Small intestine (tissue), 7 donors: ENCODE measurements around the gene KRT7. TPM values are rescaled to one million over a fixed set of nuclear protein-coding genes. Genes with fewer than 3 reads are reported as not detected.

Source experiments
- DNase-seq, 2 donors: peaks; one replicate each; pipeline versions ENCODE4 v3.0.0 to v3.0.0-alpha.2; 2013
- FAIRE-seq: peaks from 2 replicates; lab custom pipeline; 2012; peaks lifted over from hg19 to GRCh38; lab: Jason Lieb, UNC
- H3K27ac ChIP-seq, 3 donors: one replicate each; pipeline ENCODE4 v1.5.1; 2013; ENCODE audit warnings: low read length in 2 of 3, mild to moderate bottlenecking in 2 of 3, control low read depth in 1 of 3, inconsistent platforms in 1 of 3, low read depth in 1 of 3, moderate library complexity in 1 of 3
- H3K27me3 ChIP-seq, 3 donors: one replicate each; pipeline ENCODE4 v1.6.1; 2013; ENCODE audit warnings: low read length in 3 of 3, inconsistent platforms in 1 of 3; ENCODE audit not compliant: control insufficient read depth in 3 of 3, insufficient read depth in 3 of 3
- H3K36me3 ChIP-seq, 3 donors: one replicate each; pipeline ENCODE4 v1.6.1; 2013; ENCODE audit warnings: low read length in 3 of 3, inconsistent platforms in 1 of 3, low read depth in 1 of 3, mild to moderate bottlenecking in 1 of 3, moderate library complexity in 1 of 3; ENCODE audit not compliant: control insufficient read depth in 3 of 3, insufficient read depth in 2 of 3
- H3K4me1 ChIP-seq, 3 donors: one replicate each; pipeline ENCODE4 v1.6.1; 2013; ENCODE audit warnings: low read length in 2 of 3, inconsistent platforms in 1 of 3, low read depth in 1 of 3, mild to moderate bottlenecking in 1 of 3, moderate library complexity in 1 of 3; ENCODE audit not compliant: control insufficient read depth in 3 of 3, insufficient read depth in 2 of 3
- H3K4me3 ChIP-seq, 3 donors: one replicate each; pipeline ENCODE4 v1.5.1; 2013; ENCODE audit warnings: low read length in 3 of 3, control low read depth in 1 of 3, inconsistent platforms in 1 of 3, low read depth in 1 of 3, mild to moderate bottlenecking in 1 of 3, moderate library complexity in 1 of 3
- H3K9me3 ChIP-seq, 2 donors: one replicate each; pipeline ENCODE4 v1.6.1; 2013; ENCODE audit warnings: low read depth in 1 of 2, low read length in 1 of 2; ENCODE audit not compliant: control insufficient read depth in 2 of 2, insufficient read depth in 1 of 2
- WGBS, 3 donors: extraction: QIAGEN DNeasy Blood & Tissue Kit; methylation state at CpG; one replicate each; pipeline ENCODE4 v1.1.7; 2013; 5-methylcytosine and 5-hydroxymethylcytosine counted together
- polyA plus RNA-seq, 4 donors: library from polyadenylated mRNA; stranded (reverse) in 3 of 4; unstranded in 1 of 4; fragments of 200-250 nt in 3 of 4; fragments of 120-200 nt in 1 of 4; gene quantifications; one replicate each; pipeline versions ENCODE4 v1.2.1 to v1.2.3, GENCODE V29; 2013
- donor health status: healthy with polysubstance abuse.
- donor health status: control.
- donor health status: control.
- donor health status: Bipolar disorder and iron deficiency.
- donor health status: healthy.

KRT7 gene
- polyA plus RNA-seq, 4 donors: 2.2 to 10.1 (median 3.2) TPM

DNA sequence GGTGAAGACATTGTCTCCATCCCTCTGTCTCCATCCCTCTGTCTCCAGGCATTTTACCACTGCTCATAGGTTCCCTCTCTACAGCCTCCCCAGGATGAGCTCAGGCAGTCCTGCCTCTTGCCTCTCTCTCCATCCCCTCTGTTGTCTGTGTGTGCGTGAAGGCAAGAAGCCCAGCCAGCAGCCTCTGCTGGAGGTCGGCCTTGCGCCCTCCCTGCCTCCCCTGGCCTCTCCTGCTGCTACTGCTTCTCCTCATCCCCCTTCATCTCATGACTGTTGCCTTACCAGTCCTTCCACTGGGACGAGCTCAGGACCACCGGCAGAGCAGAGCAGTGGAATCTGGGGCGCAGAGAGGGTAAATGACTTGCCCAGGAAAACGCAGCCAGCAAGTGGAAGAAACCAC, 44.4 kb upstream of the KRT7 start:
- 91 to 96% (median 92%) methylated on average over 7 of the region's 7 CpGs for WGBS, 3 donors
- FAIRE-seq: no peak
- no peak for DNase-seq
- H3K27me3 ChIP-seq: no peaks in the 10 kb centered on the region
- no peaks in the 10 kb centered on the region for H3K9me3 ChIP-seq
- no peak overlapping the region for H3K4me3 ChIP-seq
- H3K4me1 ChIP-seq: peaks cover 0 to 17% (median 0%) of the 10 kb centered on the region in 3 donors
- no peak overlapping the region for H3K27ac ChIP-seq
- no peaks in the 10 kb centered on the region for H3K36me3 ChIP-seq

DNA sequence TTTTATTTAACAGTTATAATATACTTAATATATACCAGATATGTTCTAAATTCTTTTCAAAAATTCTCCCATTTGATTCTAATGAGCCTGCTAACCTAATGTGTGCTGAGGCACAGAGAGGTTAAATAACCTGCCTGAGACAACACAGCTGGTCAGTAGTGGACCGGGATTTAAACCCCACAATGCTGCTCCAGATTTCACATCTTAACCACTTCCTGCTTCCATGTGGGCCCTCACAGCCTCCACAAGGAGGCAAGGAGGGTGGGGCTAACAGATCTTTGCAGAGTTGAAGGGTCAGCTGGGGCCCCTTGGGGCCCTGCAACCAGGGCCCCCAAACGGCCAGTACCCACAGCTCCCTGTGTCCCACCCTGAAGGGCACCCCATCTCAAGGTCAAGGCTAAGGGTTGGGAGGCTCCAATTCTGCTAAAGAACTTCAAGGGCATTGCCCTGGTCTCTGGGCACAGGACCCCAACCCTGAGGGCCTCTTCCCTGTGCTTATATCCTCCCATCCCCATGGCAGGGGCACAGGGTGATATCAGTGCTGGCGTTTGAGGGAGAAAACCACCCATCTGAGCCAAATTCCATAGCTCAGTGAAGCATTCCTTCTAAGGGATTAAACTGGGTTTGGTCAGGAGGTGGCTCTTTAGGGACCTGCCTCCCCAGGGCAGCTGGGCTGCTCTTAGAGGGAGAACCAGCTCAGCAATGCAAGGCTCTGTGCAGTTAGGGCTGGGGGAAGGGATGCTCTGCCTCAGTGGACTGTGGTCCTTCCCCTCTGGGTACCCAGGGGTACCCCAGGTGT, 43.5 kb upstream of the KRT7 start:
- H3K27me3 ChIP-seq: no peaks in the 10 kb centered on the region
- H3K36me3 ChIP-seq: no peaks in the 10 kb centered on the region
- DNase-seq (no peak), FAIRE-seq (no peak)
- peaks cover 0 to 22% (median 0%) of the 10 kb centered on the region in 3 donors for H3K4me1 ChIP-seq
- no peak overlapping the region for H3K4me3 ChIP-seq
- WGBS, 3 donors: 46 to 51% (median 50%) methylated on average over 3 of the region's 3 CpGs
- no peak overlapping the region for H3K27ac ChIP-seq
- H3K9me3 ChIP-seq: no peaks in the 10 kb centered on the region

DNA sequence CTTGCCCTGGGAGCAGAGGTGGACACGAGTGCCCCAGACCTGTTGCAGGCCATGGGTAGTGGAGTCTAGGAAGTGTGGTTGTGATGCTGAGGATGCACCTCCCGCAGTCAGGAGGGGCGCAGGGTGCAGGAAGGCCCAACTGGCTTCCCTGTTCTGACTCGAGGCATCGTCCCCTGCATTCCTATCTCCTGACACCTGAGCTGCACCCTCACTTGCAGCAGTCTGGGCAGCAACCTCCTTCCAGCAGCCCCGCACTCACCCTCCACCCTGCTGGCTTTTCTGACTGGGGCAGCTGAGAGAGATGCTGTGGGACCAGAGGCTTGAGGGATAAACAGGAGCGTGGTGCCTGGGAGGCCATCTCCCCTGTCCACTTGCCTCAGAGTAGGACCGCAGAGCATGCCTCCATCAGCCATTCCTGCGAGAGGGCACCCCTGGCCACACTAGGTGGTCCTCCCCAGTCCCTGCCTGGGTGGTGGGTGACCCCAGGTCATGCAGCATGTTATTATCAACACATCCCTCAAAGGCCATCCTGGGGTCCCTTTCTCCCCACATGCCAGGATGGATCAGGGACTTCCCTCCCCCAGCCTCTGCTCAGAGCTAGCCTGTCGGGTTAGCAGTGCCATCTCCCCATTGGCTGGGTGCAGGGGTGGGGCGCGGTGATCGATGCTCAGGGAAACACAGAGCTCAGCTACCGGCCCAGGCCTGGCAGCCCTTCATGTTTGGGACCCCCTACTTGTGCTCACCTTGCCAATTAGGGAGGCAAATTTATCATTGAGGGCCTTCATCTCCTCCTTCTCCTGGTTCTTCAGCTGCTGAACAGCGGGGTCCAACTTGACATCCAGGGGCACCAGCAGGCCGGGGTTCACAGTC, 41.9 kb upstream of the KRT7 start:
- Histone ChIP-seq H3K4me3 (no peak overlapping the region), H3K9me3 (no peaks in the 10 kb centered on the region), H3K27ac (peak overlapping the region in 2 of 3 donors; percentile 26 to 53), H3K27me3 (no peaks in the 10 kb centered on the region), H3K4me1 (peaks cover 0 to 22% (median 0%) of the 10 kb centered on the region in 3 donors), H3K36me3 (no peaks in the 10 kb centered on the region)
- no peak for DNase-seq
- 54 to 77% (median 65%) methylated on average over 16 of the region's 16 CpGs for WGBS, 3 donors
- FAIRE-seq: no peak

DNA sequence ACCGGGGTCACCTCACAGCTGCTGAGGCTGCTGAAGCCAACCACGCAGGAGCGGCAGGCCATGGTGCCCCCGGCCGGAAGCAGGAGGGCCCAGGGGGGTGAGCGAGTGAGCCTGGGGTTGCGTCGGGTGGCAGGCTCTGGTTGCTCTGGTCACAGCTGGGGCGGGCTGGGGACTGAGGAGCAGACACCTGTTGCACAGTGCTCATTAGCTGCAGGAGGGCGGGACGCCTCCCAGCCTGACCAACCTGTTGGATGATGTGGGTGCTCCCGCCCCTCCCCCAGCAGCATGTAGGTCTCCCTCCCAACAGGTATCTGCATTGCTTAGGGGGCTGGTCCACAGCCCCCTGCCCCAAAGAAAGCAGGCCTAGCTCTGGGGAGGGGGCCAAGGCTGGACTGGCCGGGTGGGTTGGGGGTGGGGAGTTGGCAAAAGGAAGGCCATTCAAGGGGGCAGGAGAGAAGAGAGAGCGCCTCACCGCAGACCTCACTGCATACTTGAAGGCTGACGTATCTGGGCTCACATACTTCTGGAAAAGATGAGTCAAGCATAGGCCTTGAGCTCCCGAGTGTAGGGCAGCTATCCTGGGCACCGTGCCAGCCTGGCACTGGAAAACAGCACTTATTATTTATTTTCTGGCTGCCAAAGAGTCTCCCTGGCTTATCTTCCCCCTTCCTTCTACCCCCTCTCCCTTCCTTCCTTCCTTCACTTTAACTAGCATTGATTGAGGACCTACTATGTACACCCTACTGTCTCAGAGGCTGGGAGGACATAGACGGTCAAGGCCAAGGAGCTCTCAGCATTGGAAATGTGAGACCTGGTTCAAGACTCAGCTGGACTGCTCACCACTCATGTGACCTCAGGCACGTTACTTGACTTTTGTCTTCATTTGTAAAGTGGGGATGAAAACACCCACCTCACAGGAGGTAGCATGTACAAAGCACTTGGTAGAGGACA, 40.9 kb upstream of the KRT7 start, which contains the start of gene KRT80:
Gene KRT80, minus strand, starts transcription at position 174 of the 951 bp plus-strand sequence. Its CDS starts 112 bp downstream, at position 62.
- Histone ChIP-seq H3K4me1 (peaks cover 0 to 22% (median 0%) of the 10 kb centered on the region in 3 donors), H3K36me3 (no peaks in the 10 kb centered on the region), H3K9me3 (no peaks in the 10 kb centered on the region), H3K27ac (peak within 1 kb of the TSS; percentile 26 to 53 (median 38)), H3K4me3 (peak within 1 kb of the TSS in 1 of 3 donors; percentile 17), H3K27me3 (no peaks in the 10 kb centered on the region)
- 13 to 48% (median 26%) methylated on average over 20 of the region's 20 CpGs for WGBS, 3 donors
- FAIRE-seq (no peak), DNase-seq (peak; percentile 75 to 93)

DNA sequence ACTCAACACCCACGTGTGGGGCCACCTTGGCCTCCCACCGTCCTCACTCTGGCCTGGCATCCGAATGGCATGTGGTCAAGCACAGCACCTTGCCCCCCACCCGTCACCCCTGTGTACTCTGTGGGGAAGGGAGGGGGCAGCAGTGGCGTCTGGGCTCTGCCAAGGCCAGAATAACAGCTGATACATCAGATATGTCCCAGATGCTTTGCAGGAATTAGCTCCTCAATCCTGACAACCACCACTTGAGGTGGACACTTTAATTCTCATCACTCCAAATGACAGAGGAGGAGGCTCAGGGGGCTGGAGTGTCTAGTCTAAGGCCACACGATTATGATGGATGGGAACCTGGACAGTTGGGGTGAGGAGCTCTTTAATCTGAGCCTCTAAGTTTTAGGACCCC, 39.5 kb upstream of the KRT7 start:
- FAIRE-seq: no peak
- 71 to 74% (median 71%) methylated on average over 6 of the region's 6 CpGs for WGBS, 3 donors
- H3K4me3 ChIP-seq: no peak overlapping the region

DNA sequence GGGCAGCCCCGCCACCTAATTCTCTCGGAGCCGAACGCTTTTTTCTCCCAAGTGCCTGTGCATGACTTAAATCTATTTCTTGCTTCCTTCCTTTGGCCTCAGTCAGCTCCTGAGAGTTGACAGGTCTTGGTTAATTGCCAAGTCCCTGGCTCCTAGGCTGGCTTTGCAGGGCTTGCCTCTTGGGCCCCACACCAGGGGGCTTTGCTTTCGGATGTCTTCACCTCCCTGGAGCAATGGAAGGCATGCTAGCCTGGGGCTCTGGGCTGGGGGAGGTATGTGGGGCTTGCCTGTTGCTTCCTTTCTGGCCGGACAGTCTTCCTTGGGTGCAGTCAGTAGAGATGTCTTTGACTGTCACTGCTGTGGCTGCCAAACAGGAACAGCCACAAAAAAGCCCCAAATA, 39.1 kb upstream of the KRT7 start:
- Histone ChIP-seq H3K36me3 (no peaks in the 10 kb centered on the region), H3K27ac (no peak overlapping the region), H3K4me3 (no peak overlapping the region), H3K9me3 (no peaks in the 10 kb centered on the region), H3K4me1 (peaks cover 0 to 22% (median 0%) of the 10 kb centered on the region in 3 donors), H3K27me3 (no peaks in the 10 kb centered on the region)
- no peak for FAIRE-seq
- 59 to 88% (median 65%) methylated on average over 6 of the region's 6 CpGs for WGBS, 3 donors
- no peak for DNase-seq

More for the DNA sequence above, 39.5 kb upstream of the KRT7 start:
- Histone ChIP-seq H3K27ac (no peak overlapping the region), H3K36me3 (no peaks in the 10 kb centered on the region), H3K27me3 (no peaks in the 10 kb centered on the region), H3K9me3 (no peaks in the 10 kb centered on the region), H3K4me1 (peaks cover 0 to 22% (median 0%) of the 10 kb centered on the region in 3 donors)
- no peak for DNase-seq

DNA sequence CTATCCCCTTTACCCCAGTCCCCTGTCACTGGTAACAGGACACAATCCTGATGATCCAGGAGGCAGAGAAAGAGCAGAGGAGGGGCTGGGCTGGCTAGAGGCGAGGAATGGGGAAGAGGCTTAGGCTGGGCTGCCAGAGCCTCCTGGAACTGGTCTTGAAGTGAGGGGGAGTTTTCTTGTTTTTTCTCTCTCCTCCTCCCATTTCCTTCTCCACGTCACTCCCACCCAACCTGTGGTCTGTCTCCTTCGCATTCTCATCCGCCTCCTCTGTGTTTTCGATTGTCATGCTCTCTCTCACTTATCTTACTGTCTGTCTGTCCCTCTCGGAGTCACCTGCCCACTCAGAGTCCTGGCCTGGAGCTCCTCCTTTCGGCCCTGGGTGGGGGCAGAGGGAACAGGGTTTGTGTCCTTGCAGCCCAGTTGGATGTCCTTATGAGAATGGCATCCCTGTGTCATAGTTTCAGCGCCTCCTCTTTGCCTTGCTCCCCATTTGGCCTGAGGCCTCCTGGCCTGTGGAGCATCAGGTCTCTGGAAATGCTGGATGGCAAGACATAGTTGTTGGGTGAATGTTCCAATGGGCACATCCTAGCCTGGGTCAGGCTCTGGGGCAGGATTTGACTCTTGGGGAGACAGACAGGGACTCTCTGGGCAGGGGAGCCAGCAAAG, 37.8 kb upstream of the KRT7 start:
- Histone ChIP-seq H3K9me3 (no peaks in the 10 kb centered on the region), H3K27ac (no peak overlapping the region), H3K4me1 (peaks cover 0 to 15% (median 0%) of the 10 kb centered on the region in 3 donors), H3K36me3 (no peaks in the 10 kb centered on the region), H3K27me3 (no peaks in the 10 kb centered on the region), H3K4me3 (no peak overlapping the region)
- no peak for DNase-seq
- WGBS, 3 donors: 79 to 90% (median 79%) methylated on average over 8 of the region's 8 CpGs
- no peak for FAIRE-seq
